ENCODE measurements around the gene PIEZO2.

The PIEZO2 gene

DNA sequence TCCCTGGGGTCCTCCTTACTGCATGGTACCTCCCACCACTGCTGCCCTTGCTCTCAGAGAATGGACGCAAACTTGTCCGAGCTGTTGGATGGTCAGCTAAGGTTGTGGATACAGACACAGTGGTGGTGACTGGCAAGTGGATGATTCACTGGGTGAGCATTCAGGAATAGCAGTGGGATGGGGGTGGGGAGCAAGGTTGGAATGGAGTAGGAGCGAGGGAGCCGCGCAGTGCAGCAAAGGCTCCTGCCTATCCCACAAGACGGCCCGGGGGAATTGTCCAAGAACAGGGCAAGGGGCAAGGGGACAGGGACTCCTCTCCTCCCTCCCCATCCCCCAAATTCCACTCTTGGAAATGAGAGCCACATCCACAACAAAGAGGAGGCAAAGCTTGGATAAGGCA is 102.2 kb downstream of the PIEZO2 start:
- TF ChIP-seq, protein P1, sequence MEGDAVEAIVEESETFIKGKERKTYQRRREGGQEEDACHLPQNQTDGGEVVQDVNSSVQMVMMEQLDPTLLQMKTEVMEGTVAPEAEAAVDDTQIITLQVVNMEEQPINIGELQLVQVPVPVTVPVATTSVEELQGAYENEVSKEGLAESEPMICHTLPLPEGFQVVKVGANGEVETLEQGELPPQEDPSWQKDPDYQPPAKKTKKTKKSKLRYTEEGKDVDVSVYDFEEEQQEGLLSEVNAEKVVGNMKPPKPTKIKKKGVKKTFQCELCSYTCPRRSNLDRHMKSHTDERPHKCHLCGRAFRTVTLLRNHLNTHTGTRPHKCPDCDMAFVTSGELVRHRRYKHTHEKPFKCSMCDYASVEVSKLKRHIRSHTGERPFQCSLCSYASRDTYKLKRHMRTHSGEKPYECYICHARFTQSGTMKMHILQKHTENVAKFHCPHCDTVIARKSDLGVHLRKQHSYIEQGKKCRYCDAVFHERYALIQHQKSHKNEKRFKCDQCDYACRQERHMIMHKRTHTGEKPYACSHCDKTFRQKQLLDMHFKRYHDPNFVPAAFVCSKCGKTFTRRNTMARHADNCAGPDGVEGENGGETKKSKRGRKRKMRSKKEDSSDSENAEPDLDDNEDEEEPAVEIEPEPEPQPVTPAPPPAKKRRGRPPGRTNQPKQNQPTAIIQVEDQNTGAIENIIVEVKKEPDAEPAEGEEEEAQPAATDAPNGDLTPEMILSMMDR (IDR thresholded peaks at IDR 0.05), result no peak
- no peak for TF ChIP-seq ZFX (IDR thresholded peaks at IDR 0.05; ENCODE audit: borderline replicate concordance)
- no peak overlapping the region for H3K27ac ChIP-seq

GRCh38 chr18:11046140-11046539 is 103.2 kb downstream of the PIEZO2 start:
- no peak for TF ChIP-seq ZFX (IDR thresholded peaks at IDR 0.05; ENCODE audit: borderline replicate concordance)
- TF ChIP-seq, protein P1 (IDR thresholded peaks at IDR 0.05), result no peak
- no peak overlapping the region for H3K27ac ChIP-seq

- H3K27ac ChIP-seq, result no peak overlapping the region
- no peak for TF ChIP-seq ZFX (IDR thresholded peaks at IDR 0.05; ENCODE audit: borderline replicate concordance)
- TF ChIP-seq, protein P1 (IDR thresholded peaks at IDR 0.05), result no peak
These were observed 105.7 kb downstream of the PIEZO2 start for GRCh38 chr18:11043694-11044093.

DNA sequence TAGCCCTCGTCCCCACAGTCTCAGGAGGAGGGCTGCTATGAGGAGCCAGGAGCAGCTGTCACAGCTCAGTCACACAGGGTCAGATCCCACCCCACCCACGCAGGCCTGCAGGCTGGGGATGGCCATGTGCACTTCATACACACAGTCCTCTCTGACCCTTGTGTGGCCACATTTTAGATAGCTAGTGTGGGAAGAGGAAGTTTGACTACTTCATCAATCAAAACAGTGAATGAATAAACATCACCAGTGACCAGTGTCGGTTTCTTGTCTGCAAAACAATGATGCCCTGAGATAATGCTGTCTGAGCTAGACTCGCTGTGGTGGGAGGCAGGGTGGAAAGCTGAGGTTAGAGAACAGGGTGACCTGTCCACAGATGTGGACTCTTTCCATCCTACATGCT is 107.1 kb downstream of the PIEZO2 start:
- TF ChIP-seq, protein P1 (IDR thresholded peaks at IDR 0.05), result no peak
- TF ChIP-seq ZFX (IDR thresholded peaks at IDR 0.05; ENCODE audit: borderline replicate concordance), result no peak
- H3K27ac ChIP-seq, result no peak overlapping the region

DNA sequence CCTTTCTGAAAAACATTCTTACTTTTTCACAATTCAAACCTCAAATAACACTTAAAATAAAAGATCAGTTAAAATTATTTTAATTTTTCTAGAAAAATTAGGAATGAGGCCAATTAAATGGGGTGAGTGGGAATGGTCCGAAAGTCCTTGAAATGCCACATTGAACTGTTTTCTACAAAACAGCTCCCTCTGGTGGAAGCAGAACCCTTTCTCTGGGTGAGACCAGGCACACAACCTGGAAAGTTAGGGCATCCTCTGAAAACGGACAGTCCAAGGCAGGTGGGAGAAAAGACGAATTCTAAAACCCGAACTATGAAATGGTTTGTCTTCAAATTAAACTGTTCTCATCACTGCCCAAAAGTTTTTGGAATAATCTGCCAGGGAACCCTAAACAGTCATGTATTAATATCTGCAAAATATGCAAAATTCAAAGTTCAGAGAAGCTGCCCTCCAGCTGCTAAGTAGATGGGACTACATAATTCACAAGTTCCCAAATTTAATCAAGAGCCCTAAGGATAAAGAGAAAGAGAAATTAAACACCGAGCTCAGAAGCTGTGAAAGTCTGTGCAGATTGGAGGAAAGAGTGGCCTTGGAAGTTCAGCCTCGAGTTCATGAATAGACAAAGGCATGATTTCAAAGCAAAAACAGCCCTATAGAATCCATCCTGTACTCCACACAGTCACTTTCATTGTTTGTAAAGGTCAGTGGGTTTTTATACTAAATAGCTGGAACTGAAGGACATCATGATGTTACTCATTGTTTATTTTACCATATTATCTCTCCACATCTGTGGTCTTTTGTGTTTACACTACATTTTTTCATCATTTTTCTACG is 108.3 kb downstream of the PIEZO2 start:
- TF ChIP-seq, protein P1 (IDR thresholded peaks at IDR 0.05), result peak; percentile 82
- no peak for TF ChIP-seq ZFX (IDR thresholded peaks at IDR 0.05; ENCODE audit: borderline replicate concordance)
- H3K27ac ChIP-seq, result no peak overlapping the region

DNA sequence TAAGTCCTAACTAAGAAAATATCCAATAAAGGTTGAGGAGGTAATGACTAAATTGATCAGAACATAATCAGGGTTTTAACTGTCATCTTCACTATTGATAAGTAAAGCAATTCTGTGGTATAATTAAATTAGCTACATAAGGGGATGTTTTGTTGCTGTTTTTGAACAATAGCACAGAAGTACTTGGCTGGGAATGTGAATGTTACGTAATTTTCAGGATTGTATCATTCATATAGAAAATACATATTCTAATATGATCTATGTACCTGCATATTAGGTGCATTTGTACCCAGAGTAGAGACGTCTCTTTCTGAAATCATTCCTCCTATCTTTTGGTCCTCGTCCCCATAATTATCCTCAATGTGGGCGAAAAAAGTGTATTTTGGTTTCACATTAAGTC is 109.0 kb downstream of the PIEZO2 start:
- TF ChIP-seq ZFX (IDR thresholded peaks at IDR 0.05; ENCODE audit: borderline replicate concordance), result no peak
- TF ChIP-seq, protein P1 (IDR thresholded peaks at IDR 0.05), result no peak

GRCh38 chr18:11037533-11038240 is 111.7 kb downstream of the PIEZO2 start:
- H3K27ac ChIP-seq, result no peak overlapping the region
- TF ChIP-seq, protein P1 (IDR thresholded peaks at IDR 0.05), result no peak
- no peak for TF ChIP-seq ZFX (IDR thresholded peaks at IDR 0.05; ENCODE audit: borderline replicate concordance)

More for the DNA sequence above, 109.0 kb downstream of the PIEZO2 start:
- H3K27ac ChIP-seq, result no peak overlapping the region
